Stomach (tissue), 9 donors: ENCODE results near the gene SLC6A11. TPM values are rescaled to one million over a fixed set of nuclear protein-coding genes. Genes with fewer than 3 reads are reported as not detected.

ENCODE experiments used
- DNase-seq, 2 donors: peaks; one replicate each; pipeline versions ENCODE4 v3.0.0 to v3.0.0-alpha.2; 2013 to 2019
- H3K27ac ChIP-seq, 5 donors: fragments of 200-600 bp in 4 of 5; sonication (generic) in 4 of 5; one replicate each; pipeline ENCODE4 v1.5.1; 2013 to 2019; ENCODE audit warnings: mild to moderate bottlenecking in 1 of 5, moderate library complexity in 1 of 5
- H3K27me3 ChIP-seq, 3 donors: fragments of 200-600 bp; sonication (generic); one replicate each; pipeline ENCODE4 v1.5.1; 2017 to 2019; ENCODE audit warnings: mixed run types in 1 of 3
- H3K36me3 ChIP-seq, 4 donors: fragments of 200-600 bp; sonication (generic); 1 replicate in 3 of 4; 2 replicates in 1 of 4; pipeline ENCODE4 v1.5.1; 2016 to 2019
- H3K4me1 ChIP-seq, 4 donors: fragments of 200-600 bp; sonication (generic); one replicate each; pipeline ENCODE4 v1.5.1; 2016 to 2019
- H3K4me3 ChIP-seq, 4 donors: fragments of 200-600 bp; sonication (generic) in 3 of 4; one replicate each; pipeline ENCODE4 v1.5.1; 2016 to 2019; ENCODE audit warnings: mild to moderate bottlenecking in 1 of 4
- H3K9me3 ChIP-seq, 4 donors: fragments of 200-600 bp; sonication (generic); one replicate each; pipeline ENCODE4 v1.5.1; 2016 to 2019
- CTCF ChIP-seq, 7 experiments: fragments of 450-650 bp in 4 of 7; fragments of 200-600 bp in 3 of 7; sonication (generic) in 3 of 7; IDR thresholded peaks; one replicate each; pipeline ENCODE4 v1.5.1; 2016 to 2019; ENCODE audit warnings: antibody characterized with exemption in 7 of 7, control low read depth in 2 of 7, mild to moderate bottlenecking in 1 of 7
- EP300 ChIP-seq: sonication (generic); formaldehyde crosslinking; IDR thresholded peaks from one replicate; pipeline ENCODE4 v1.6.1; 2017; ENCODE audit warnings: antibody characterized with exemption
- POLR2A ChIP-seq, 4 donors: fragments of 450-650 bp; IDR thresholded peaks; one replicate each; pipeline ENCODE4 v1.6.1; 2016; ENCODE audit warnings: antibody characterized with exemption in 4 of 4, control low read depth in 2 of 4, mild to moderate bottlenecking in 1 of 4, moderate library complexity in 1 of 4
- POLR2AphosphoS5 ChIP-seq, 3 donors: sonication (generic); formaldehyde crosslinking; IDR thresholded peaks; one replicate each; pipeline ENCODE4 v1.6.1; 2016; ENCODE audit warnings: antibody characterized with exemption in 3 of 3
- WGBS, 5 donors: extraction: QIAGEN DNeasy Blood & Tissue Kit in 3 of 5; methylation state at CpG; one replicate each; pipeline versions ENCODE4 v1.1.5 to v1.1.7; 2013 to 2018; 5-methylcytosine and 5-hydroxymethylcytosine counted together
- intact Hi-C: fragments of 100-400 bp; cut with DNase I; formaldehyde crosslinking; loops from one replicate; pipeline ENCODE4 v1.15.1; 2023; ENCODE audit warnings: low total_unique reads
- polyA plus RNA-seq, 3 donors: library from polyadenylated mRNA; stranded (reverse); fragments of 200-250 nt; gene quantifications; one replicate each; pipeline ENCODE4 v1.2.3, GENCODE V29; 2013
- total RNA-seq, 5 donors: library from RNA; depleted of rRNA; stranded (reverse); fragments of >200 nt; gene quantifications; one replicate each; pipeline versions ENCODE4 v1.1.0 to v1.2.3, GENCODE V29; 2014 to 2016
- donor health status: healthy with polysubstance abuse.
- donor health status: Bipolar disorder and iron deficiency.
- donor health status: healthy.

The SLC6A11 gene
- total and polyA plus RNA-seq, 8 donors = 0.18 to 2.0 TPM; not detected in 6

- no peak for DNase-seq
- TF ChIP-seq POLR2A (IDR thresholded peaks at IDR 0.05) (no peak), POLR2AphosphoS5 (IDR thresholded peaks at IDR 0.05) (no peak), EP300 (no peak), CTCF (IDR thresholded peaks at IDR 0.05) (no peak)
- H3K9me3 ChIP-seq = peaks cover 0 to 31% (median 27%) of the 10 kb centered on the region in 4 donors
- intact Hi-C loops = no loop called here
- no peak overlapping the region for H3K27ac ChIP-seq
- no peaks in the 10 kb centered on the region for H3K4me1 ChIP-seq
- 74 to 79% (median 78%) methylated on average over 5 of the region's 5 CpGs for WGBS, 5 donors
- H3K4me3 ChIP-seq = no peak overlapping the region
- no peaks in the 10 kb centered on the region for H3K36me3 ChIP-seq
- peaks cover 0 to 4% (median 0%) of the 10 kb centered on the region in 3 donors for H3K27me3 ChIP-seq
These were observed 76.6 kb downstream of the SLC6A11 start for GRCh38 chr3:10892622-10893021.

GRCh38 chr3:10901296-10901945 is 85.4 kb downstream of the SLC6A11 start:
- intact Hi-C loops = no loop called here
- Histone ChIP-seq H3K27me3 (peaks cover 0 to 5% (median 0%) of the 10 kb centered on the region in 3 donors), H3K9me3 (peaks cover 2 to 37% (median 17%) of the 10 kb centered on the region in 4 donors), H3K4me1 (no peaks in the 10 kb centered on the region), H3K27ac (no peak overlapping the region), H3K36me3 (no peaks in the 10 kb centered on the region), H3K4me3 (no peak overlapping the region)
- TF ChIP-seq POLR2A (IDR thresholded peaks at IDR 0.05) = no peak
- TF ChIP-seq EP300 = no peak
- no peak for DNase-seq
- 61 to 76% (median 73%) methylated on average over 5 to 13 of the region's 13 CpGs for WGBS, 5 donors

- Histone ChIP-seq H3K4me1 (no peaks in the 10 kb centered on the region), H3K27me3 (peaks cover 0 to 8% (median 2%) of the 10 kb centered on the region in 3 donors), H3K27ac (no peak overlapping the region), H3K9me3 (peaks cover 15 to 48% (median 40%) of the 10 kb centered on the region in 4 donors), H3K4me3 (no peak overlapping the region), H3K36me3 (no peaks in the 10 kb centered on the region)
- no peak for DNase-seq
- intact Hi-C loops = no loop called here
- 80 to 91% (median 91%) methylated on average over 1 of the region's 1 CpG for WGBS, 5 donors
- TF ChIP-seq CTCF (IDR thresholded peaks at IDR 0.05) = no peak
- no peak for TF ChIP-seq POLR2AphosphoS5 (IDR thresholded peaks at IDR 0.05)
- TF ChIP-seq POLR2A (IDR thresholded peaks at IDR 0.05) = no peak
- TF ChIP-seq EP300 = no peak
These were observed 91.2 kb downstream of the SLC6A11 start for GRCh38 chr3:10907262-10907661.

DNA sequence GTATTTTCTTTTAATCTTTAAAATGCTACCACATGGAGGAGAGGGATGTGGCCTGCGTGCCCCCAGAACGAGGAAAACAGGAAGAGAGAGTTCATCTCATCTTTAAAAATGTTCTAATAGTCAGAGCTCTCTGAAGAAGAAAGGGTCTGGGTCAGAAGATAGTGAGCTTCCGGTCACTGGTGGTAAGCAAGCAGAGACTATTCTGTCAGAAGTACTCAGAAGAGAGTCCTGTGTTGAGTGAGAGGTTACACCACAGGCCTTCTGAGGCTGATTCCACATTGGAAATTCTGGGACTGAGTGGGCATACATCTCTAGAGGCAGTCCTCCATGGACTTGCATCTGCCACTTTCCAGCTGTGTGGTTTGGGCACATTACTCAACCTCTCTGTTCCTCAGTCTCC is 94.3 kb downstream of the SLC6A11 start:
- H3K27me3 ChIP-seq = peaks cover 0 to 22% (median 6%) of the 10 kb centered on the region in 3 donors
- no peaks in the 10 kb centered on the region for H3K4me1 ChIP-seq
- WGBS, 5 donors = 63 to 80% (median 79%) methylated on average over 3 of the region's 3 CpGs
- no peak for DNase-seq
- no peaks in the 10 kb centered on the region for H3K36me3 ChIP-seq
- H3K9me3 ChIP-seq = peaks cover 15 to 41% (median 36%) of the 10 kb centered on the region in 4 donors
- intact Hi-C loops = no loop called here
- H3K4me3 ChIP-seq = no peak overlapping the region
- TF ChIP-seq CTCF (IDR thresholded peaks at IDR 0.05) (no peak), EP300 (no peak), POLR2AphosphoS5 (IDR thresholded peaks at IDR 0.05) (no peak), POLR2A (IDR thresholded peaks at IDR 0.05) (no peak)
- H3K27ac ChIP-seq = no peak overlapping the region
